GM19397 (cell line): Measurements from ENCODE around the gene IKBKE.

Experiments used
- ATAC-seq: cut with Tn5 transposase; IDR thresholded peaks from one replicate; pipeline ENCODE4 v1.9.1; 2021; ENCODE audit warnings: mild to moderate bottlenecking, moderate library complexity; ENCODE audit not compliant: unreplicated experiment

IKBKE gene

GRCh38 chr1:206469933-206470691 lies at the start of gene IKBKE:
Gene IKBKE (plus strand): TSS chr1:206470476. CDS start chr1:206473228, 2,752 bp downstream.
- peak; percentile 42 for ATAC-seq

- ATAC-seq = no peak
These were observed 48.5 kb upstream of the IKBKE start for GRCh38 chr1:206421616-206422340.

GRCh38 chr1:206422525-206422924 lies 47.8 kb upstream of the IKBKE start:
- ATAC-seq = no peak

GRCh38 chr1:206427291-206427690 lies 43.0 kb upstream of the IKBKE start:
- ATAC-seq = no peak

- no peak for ATAC-seq
These were observed 40.9 kb upstream of the IKBKE start for GRCh38 chr1:206429421-206429820.

GRCh38 chr1:206430031-206430983 lies 40.0 kb upstream of the IKBKE start:
- peak; percentile 95 for ATAC-seq

GRCh38 chr1:206435445-206435844 lies 34.8 kb upstream of the IKBKE start:
- ATAC-seq = no peak

- no peak for ATAC-seq
These were observed 31.7 kb upstream of the IKBKE start for GRCh38 chr1:206438554-206438953.

- ATAC-seq = no peak
These were observed 31.1 kb upstream of the IKBKE start for GRCh38 chr1:206439205-206439604.

- no peak for ATAC-seq
These were observed 28.8 kb upstream of the IKBKE start for GRCh38 chr1:206441336-206441967.

GRCh38 chr1:206442101-206442500 lies 28.2 kb upstream of the IKBKE start:
- ATAC-seq = no peak

GRCh38 chr1:206445116-206445515 lies 25.2 kb upstream of the IKBKE start:
- no peak for ATAC-seq

GRCh38 chr1:206445911-206446356 lies 24.3 kb upstream of the IKBKE start:
- no peak for ATAC-seq

GRCh38 chr1:206446688-206447421 lies 23.4 kb upstream of the IKBKE start:
- no peak for ATAC-seq

GRCh38 chr1:206447422-206447765 lies 22.9 kb upstream of the IKBKE start:
- no peak for ATAC-seq

GRCh38 chr1:206447792-206448191 lies 22.5 kb upstream of the IKBKE start:
- ATAC-seq = no peak

- ATAC-seq = no peak
These were observed 21.8 kb upstream of the IKBKE start for GRCh38 chr1:206448471-206448870.

GRCh38 chr1:206449565-206449964 lies 20.7 kb upstream of the IKBKE start:
- no peak for ATAC-seq

GRCh38 chr1:206450281-206450680 lies 20.0 kb upstream of the IKBKE start:
- ATAC-seq = no peak

GRCh38 chr1:206451134-206451686 lies 19.1 kb upstream of the IKBKE start:
- no peak for ATAC-seq
